HG02798 (cell line): ENCODE data around the gene NCS1.

Experiments
- ATAC-seq: cut with Tn5 transposase; IDR thresholded peaks from one replicate; pipeline ENCODE4 v1.9.1; 2021; ENCODE audit warnings: mild to moderate bottlenecking; ENCODE audit not compliant: unreplicated experiment, poor library complexity

The NCS1 gene

DNA sequence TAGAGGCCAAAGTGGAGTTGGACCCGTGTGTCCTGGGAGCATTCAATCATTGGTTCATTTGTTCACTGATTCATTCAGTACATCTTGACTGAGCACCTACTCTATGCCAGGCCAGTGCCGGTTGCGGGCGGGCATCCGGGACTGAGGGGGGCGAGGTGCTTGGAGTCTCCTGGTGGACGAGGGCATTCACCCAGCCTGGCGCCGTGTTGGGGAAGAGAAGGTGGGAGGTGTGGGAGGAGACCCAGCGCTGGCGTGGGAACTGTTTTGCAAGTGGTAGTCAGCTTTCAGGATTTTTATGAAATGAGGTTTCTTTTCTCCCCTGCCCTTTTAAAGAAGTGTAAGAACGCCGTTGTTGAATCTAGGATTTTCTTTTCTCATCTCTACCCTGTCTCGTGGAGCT, 37.2 kb downstream of the NCS1 start:
- ATAC-seq = no peak

- ATAC-seq = no peak
Measured at GRCh38 chr9:130211548-130212226, 39.5 kb downstream of the NCS1 start.

DNA sequence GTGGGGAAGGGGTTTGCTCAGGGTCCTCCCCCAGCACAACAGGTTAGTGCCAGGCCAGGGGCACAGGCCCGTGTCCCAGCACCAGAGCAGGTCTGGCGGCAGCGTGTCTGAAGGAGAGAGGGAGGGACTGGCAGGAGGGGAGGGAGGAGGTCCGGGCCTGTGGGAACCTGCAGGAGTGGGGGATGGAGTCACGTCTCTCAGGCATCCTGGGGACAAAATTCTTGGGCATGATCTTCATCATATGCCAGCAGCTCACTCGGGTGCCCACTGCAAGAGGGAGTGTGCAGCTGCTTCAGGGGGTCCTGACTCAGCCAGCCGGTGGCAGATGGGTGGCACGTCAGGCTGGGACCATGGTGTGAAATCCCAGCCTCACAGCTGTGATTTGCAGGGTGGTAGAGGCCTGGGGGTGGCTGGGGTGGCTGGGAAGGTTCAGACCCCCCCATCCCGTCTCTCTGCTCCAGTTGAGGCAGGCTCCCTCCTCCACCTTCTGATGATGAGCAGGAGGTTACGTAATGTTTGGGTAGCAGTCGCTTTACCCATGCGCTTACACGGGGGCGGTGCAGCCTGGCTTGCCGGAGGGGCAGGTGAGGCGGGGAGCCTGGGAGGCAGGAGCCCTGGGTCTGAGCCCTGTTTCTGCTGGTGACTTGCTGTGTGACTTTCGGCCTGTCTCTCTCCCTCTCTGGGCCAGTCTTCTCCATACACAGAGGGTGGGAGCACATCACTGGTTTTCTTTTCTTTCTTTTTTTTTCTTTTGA, 40.5 kb downstream of the NCS1 start:
- no peak for ATAC-seq

DNA sequence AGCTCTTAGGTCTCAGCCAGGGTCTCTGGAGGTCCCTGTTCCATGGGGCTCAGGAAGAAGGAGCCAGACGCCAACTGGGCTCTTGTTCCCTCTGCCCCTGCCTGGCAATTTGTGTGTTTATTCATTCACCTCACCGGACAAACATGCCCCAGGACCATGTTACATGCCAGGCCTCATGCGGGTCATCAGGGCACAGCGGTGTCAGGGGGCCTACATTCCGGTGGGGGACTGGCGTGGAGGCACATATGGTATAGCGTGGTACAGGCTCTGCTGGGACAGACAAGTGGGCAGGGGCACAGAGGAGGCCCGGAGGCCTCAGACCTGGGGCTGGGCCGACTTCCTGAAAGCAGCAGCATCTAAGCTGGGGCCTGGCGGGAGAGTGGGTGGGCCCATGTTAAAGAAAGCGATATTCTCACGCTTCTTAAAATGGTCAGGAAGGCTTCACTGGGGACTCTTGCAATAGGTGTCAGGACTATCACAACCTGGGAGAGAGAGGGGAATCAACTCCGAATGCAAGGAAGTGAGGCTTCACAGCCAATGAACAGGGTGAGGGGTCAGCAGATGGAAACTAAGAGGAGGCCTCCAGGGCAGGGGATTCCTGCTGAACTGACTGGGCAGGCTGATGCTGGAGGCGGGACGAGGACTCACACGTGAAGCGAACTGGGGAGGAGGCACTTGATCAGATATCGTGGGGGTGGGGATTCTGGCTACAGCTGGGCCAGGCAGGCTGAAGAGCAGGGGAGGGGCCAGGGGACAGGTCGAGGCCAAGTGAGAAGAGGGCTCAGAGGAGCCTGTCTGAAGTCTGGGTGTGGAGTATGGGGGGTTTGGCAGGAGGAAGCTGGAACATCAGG, 41.9 kb downstream of the NCS1 start:
- no peak for ATAC-seq

DNA sequence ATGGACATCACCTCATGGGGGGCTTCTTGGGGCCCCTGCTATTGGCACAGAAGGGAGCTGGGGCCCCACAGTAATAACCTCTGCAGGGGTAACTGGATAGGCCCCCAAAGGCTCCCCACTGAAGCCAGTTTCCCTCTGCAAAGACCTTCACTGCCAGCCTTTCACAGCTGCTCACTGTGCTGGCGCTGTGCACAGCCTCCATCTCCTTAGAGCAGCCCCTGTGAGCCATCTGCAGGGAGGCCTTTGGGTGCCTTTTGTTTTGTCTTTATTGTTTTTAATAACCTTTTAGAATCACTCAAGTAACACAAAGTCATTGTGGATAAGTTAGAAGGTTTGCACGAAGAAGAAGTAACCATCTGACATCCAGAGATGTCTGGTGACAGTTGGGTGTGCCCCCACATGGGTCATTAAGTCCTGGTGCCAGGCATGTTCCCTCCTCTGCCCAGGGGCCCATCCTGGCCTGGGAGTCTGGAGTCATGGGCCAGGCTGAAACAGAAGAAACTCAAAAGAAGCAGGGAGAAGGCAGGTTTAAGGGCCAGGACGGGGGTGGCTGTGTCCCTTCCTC, 42.7 kb downstream of the NCS1 start:
- no peak for ATAC-seq

GRCh38 chr9:130215341-130216119, 43.3 kb downstream of the NCS1 start:
- no peak for ATAC-seq

- no peak for ATAC-seq
Measured at GRCh38 chr9:130217838-130218237, 45.6 kb downstream of the NCS1 start.

GRCh38 chr9:130219661-130220096, 47.5 kb downstream of the NCS1 start:
- no peak for ATAC-seq

GRCh38 chr9:130220352-130220751, 48.1 kb downstream of the NCS1 start:
- no peak for ATAC-seq

DNA sequence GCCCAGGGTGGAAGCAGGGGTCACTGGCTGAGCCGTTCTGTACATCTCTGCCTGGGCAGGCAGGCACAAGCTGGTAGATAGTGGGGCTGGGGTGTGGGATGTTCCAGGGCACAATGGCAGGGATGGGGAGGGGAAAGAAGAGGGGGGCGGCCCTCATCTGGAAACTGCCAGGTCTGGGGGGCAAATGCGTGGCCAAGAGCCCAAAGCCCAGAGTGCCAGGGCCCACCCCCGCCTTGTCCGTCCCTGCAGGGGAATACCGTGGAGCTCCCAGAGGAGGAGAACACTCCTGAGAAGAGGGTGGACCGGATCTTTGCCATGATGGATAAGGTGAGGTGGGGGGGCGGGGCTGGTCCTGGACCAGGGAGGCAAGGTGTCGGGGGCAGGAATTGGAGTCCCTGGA, 50.6 kb downstream of the NCS1 start:
- no peak for ATAC-seq

GRCh38 chr9:130225071-130225470, 52.9 kb downstream of the NCS1 start:
- ATAC-seq = no peak

DNA sequence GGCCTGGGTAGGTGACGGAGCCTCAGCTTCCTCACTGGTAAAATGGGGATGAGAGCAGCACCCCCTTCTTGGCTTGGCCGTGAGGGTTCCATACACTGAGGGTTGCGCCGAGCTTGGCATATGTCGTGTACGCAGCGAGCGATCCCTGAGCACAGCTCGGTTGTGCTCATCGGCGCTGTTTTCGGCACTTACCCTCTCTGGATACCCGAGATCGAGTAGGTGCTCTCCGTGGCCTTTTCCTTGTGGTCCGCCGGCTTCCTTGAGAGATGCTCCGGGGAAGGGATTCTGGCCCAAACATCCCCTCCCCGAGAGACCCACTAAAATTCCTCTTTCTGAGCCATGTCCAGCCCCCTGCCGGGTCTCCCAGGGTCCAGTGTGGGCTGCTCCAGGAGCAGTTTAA, 53.4 kb downstream of the NCS1 start:
- no peak for ATAC-seq

- ATAC-seq = no peak
Measured at GRCh38 chr9:130226112-130226511, 53.9 kb downstream of the NCS1 start.

DNA sequence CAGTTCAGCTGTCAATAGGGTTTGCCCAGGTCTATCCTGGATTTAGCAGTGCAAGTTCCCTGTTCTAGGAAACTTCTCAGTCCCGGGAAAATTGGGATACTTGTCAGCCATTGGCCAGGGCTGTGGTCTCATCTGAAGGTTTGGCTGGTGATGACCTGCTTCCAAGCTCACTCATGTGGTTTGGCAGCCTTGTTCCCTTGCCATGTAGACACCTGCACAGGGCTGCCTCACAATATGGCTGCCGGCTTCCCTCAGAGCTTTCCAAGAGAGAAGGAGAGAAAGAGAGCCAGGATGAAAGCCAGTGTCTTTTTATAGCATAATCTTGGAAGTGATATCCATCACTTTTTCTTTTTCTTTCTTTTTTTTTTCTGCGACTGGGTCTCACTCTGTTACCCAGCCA, 55.6 kb downstream of the NCS1 start:
- ATAC-seq = no peak

DNA sequence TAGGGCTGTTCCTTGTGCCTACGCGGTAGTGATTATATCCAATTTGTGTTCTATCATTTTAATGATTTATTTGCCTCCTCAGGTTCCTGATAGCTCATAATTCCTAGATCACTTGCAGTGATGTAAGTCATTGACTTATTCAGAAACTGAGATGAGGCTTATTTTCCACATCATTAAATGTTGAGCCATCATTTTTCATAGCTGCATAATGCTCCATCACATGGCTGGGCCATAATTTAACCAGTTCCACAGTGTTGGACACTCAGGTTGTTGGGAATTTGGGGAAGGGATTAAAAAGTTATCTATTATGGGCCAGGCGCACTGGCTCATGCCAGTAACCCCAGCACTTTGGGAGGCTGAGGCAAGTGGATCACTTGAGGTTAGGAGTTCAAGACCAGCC, 57.6 kb downstream of the NCS1 start:
- ATAC-seq = no peak

DNA sequence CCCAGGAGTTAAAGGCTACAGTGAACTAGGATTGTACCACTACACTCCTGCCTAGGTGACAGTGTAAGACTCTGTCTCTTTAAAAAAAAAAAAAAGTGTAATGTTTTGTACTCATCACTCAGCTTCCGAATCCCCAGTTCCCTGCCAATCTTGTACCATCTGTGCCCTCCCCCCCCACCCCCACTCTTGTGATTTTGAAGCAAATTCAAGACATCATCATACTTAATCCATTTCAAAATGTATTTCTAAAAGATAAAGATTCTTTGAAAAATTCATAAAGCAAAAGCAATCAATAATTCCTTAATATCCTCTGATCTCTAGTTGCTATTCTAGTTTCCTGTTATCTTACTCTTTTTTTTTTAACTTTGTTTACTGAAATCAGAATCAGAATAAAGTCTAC, 58.4 kb downstream of the NCS1 start:
- no peak for ATAC-seq

DNA sequence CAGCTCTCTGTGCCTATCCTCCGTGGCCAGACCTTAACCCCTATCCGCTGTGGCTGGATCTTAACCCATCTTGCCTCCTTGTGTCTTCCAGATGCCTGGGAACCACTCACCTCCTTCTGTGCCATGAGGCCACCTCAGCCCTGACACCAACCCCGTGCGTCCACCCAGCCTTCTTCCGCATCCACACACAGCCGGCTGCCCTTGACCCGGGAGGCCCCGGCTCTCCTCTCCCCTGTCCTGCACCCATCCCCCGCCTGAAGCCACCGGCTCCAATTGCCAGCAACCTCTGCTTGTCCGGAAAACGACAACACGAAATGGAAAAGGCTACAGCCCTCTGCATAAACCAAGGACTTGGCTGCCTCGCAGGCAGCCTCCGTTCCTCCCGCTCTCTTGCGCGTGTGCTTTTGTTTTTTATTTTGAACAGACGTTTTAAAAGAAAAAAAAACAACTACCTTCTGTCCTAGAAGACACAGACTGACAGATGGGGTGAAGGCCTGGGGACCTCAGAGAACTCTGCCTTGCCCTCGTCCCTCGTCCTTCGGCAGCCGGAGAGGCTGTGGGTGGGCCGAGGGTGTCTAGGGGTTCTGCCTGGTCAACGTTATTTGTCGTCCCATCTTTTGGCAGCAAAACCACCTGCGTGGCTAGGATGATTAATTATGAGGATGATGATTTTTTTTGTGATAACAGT, 60.8 kb downstream of the NCS1 start:
- no peak for ATAC-seq

DNA sequence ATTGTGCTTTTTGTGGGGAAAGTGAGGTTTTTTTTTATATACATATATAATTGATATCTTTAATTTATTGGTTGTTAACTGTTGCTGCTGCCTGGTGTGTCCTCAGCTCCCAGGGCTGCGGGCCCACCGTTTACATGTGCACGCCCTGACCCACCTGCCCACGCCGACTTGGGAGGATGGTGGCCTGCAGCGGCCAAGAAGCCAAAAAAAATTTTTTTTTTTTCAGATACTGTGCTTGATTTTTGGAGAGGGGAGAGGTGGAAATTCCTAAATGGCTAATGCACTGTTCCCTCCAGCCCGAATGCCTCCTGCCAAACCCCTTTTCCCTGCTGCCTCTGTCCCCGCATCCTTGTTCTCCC, 61.4 kb downstream of the NCS1 start:
- no peak for ATAC-seq
